ENCODE measurements around the gene CCNH.

Gene CCNH

GRCh38 chr5:87412630-87413342 lies at the start of gene CCNH:
CCNH (minus strand) TSS chr5:87412930; CDS start chr5:87412794, 136 bp downstream.
- peak; percentile 98 for DNase-seq

- no peak for DNase-seq
These were observed 45.0 kb upstream of the CCNH start for GRCh38 chr5:87457706-87458105.

- DNase-seq: no peak
These were observed 41.1 kb upstream of the CCNH start for GRCh38 chr5:87453801-87454200.

GRCh38 chr5:87452837-87453236 lies 40.1 kb upstream of the CCNH start:
- DNase-seq: no peak

- no peak for DNase-seq
These were observed 29.7 kb upstream of the CCNH start for GRCh38 chr5:87442419-87442818.

GRCh38 chr5:87438231-87438630 lies 25.5 kb upstream of the CCNH start:
- DNase-seq: no peak

GRCh38 chr5:87437724-87438123 lies 25.0 kb upstream of the CCNH start:
- no peak for DNase-seq

GRCh38 chr5:87435144-87435694 lies 22.5 kb upstream of the CCNH start:
- DNase-seq: no peak

- DNase-seq: no peak
These were observed 21.7 kb upstream of the CCNH start for GRCh38 chr5:87434461-87434860.

- DNase-seq: no peak
These were observed 21.2 kb upstream of the CCNH start for GRCh38 chr5:87433945-87434344.

- DNase-seq: no peak
These were observed 19.7 kb upstream of the CCNH start for GRCh38 chr5:87432460-87432859.

GRCh38 chr5:87430863-87431457 lies 18.2 kb upstream of the CCNH start:
- DNase-seq: no peak

GRCh38 chr5:87423755-87424154 lies 11.0 kb upstream of the CCNH start:
- DNase-seq: no peak

GRCh38 chr5:87421307-87421706 lies 8.6 kb upstream of the CCNH start:
- DNase-seq: no peak

- DNase-seq: no peak
These were observed 5.8 kb upstream of the CCNH start for GRCh38 chr5:87418506-87418905.

- DNase-seq: no peak
These were observed 564 bp upstream of the CCNH start for GRCh38 chr5:87413343-87413645.

- peak; percentile 52 for DNase-seq
These were observed 629 bp downstream of the CCNH start for GRCh38 chr5:87411973-87412629.

- peak; percentile 4 for DNase-seq
These were observed 1.2 kb downstream of the CCNH start for GRCh38 chr5:87411586-87411972.

- peak; percentile 89 for DNase-seq
These were observed 1.8 kb downstream of the CCNH start for GRCh38 chr5:87410931-87411330.

- DNase-seq: no peak
These were observed 4.5 kb downstream of the CCNH start for GRCh38 chr5:87408204-87408603.

GRCh38 chr5:87405472-87406155 lies 7.1 kb downstream of the CCNH start:
- DNase-seq: no peak

- no peak for DNase-seq
These were observed 8.4 kb downstream of the CCNH start for GRCh38 chr5:87404359-87404758.

GRCh38 chr5:87403899-87404298 lies 8.8 kb downstream of the CCNH start:
- DNase-seq: no peak

- DNase-seq: no peak
These were observed 9.3 kb downstream of the CCNH start for GRCh38 chr5:87403409-87403808.
